Mucosa of rectum (tissue), 2 donors: ENCODE measurements around the gene MAP3K9.

Experiments
- H3K27ac ChIP-seq, 2 donors: one replicate each; pipeline ENCODE4 v1.7.0; 2013; ENCODE audit warnings: inconsistent platforms in 2 of 2, low read depth in 2 of 2, low read length in 2 of 2
- H3K27me3 ChIP-seq, 2 donors: one replicate each; pipeline ENCODE4 v1.7.0; 2013; ENCODE audit warnings: low read length in 2 of 2; ENCODE audit not compliant: control insufficient read depth in 2 of 2, insufficient read depth in 2 of 2
- H3K36me3 ChIP-seq, 2 donors: one replicate each; pipeline ENCODE4 v1.7.0; 2013; ENCODE audit warnings: low read length in 2 of 2; ENCODE audit not compliant: control insufficient read depth in 2 of 2, insufficient read depth in 2 of 2
- H3K4me1 ChIP-seq, 2 donors: one replicate each; pipeline ENCODE4 v1.7.0; 2013; ENCODE audit warnings: low read length in 2 of 2, mild to moderate bottlenecking in 1 of 2; ENCODE audit not compliant: control insufficient read depth in 2 of 2, insufficient read depth in 2 of 2
- H3K4me3 ChIP-seq, 2 donors: one replicate each; pipeline ENCODE4 v1.7.0; 2013; ENCODE audit warnings: low read length in 2 of 2
- H3K9ac ChIP-seq, 2 donors: one replicate each; pipeline ENCODE4 v1.7.0; 2013; ENCODE audit warnings: low read length in 2 of 2, low read depth in 1 of 2, mild to moderate bottlenecking in 1 of 2
- H3K9me3 ChIP-seq, 2 donors: one replicate each; pipeline ENCODE4 v1.7.0; 2013; ENCODE audit warnings: low read length in 2 of 2; ENCODE audit not compliant: control insufficient read depth in 2 of 2
- donor health status: healthy.
- donor health status: Normal muscosa, but diverticular disease.

Gene MAP3K9

GRCh38 chr14:70731447-70732239 is 77.7 kb downstream of the MAP3K9 start:
- Histone ChIP-seq H3K4me1 (no peaks in the 10 kb centered on the region), H3K9ac (no peak overlapping the region), H3K9me3 (no peaks in the 10 kb centered on the region), H3K27ac (no peak overlapping the region), H3K36me3 (peaks cover 11% of the 10 kb centered on the region in 2 donors), H3K27me3 (no peaks in the 10 kb centered on the region), H3K4me3 (no peak overlapping the region)

GRCh38 chr14:70730393-70730792 is 78.9 kb downstream of the MAP3K9 start:
- H3K27ac ChIP-seq, result no peak overlapping the region
- H3K27me3 ChIP-seq, result no peaks in the 10 kb centered on the region
- H3K9me3 ChIP-seq, result no peaks in the 10 kb centered on the region
- H3K4me3 ChIP-seq, result no peak overlapping the region
- H3K4me1 ChIP-seq, result no peaks in the 10 kb centered on the region
- H3K36me3 ChIP-seq, result peaks cover 11% of the 10 kb centered on the region in 2 donors
- no peak overlapping the region for H3K9ac ChIP-seq

GRCh38 chr14:70726651-70727375 is 82.5 kb downstream of the MAP3K9 start:
- Histone ChIP-seq H3K27ac (no peak overlapping the region), H3K36me3 (peaks cover 0 to 6% of the 10 kb centered on the region in 2 donors), H3K27me3 (no peaks in the 10 kb centered on the region), H3K9me3 (no peaks in the 10 kb centered on the region), H3K4me1 (no peaks in the 10 kb centered on the region), H3K9ac (no peak overlapping the region), H3K4me3 (no peak overlapping the region)

GRCh38 chr14:70724944-70725343 is 84.4 kb downstream of the MAP3K9 start:
- H3K27ac ChIP-seq, result no peak overlapping the region
- H3K9ac ChIP-seq, result no peak overlapping the region
- no peak overlapping the region for H3K4me3 ChIP-seq

GRCh38 chr14:70724110-70724509 is 85.2 kb downstream of the MAP3K9 start:
- Histone ChIP-seq H3K4me3 (no peak overlapping the region), H3K27ac (no peak overlapping the region), H3K9me3 (no peaks in the 10 kb centered on the region), H3K36me3 (no peaks in the 10 kb centered on the region), H3K4me1 (no peaks in the 10 kb centered on the region), H3K27me3 (no peaks in the 10 kb centered on the region), H3K9ac (no peak overlapping the region)

More at GRCh38 chr14:70724944-70725343, 84.4 kb downstream of the MAP3K9 start:
- Histone ChIP-seq H3K4me1 (no peaks in the 10 kb centered on the region), H3K36me3 (peaks cover 0 to 2% of the 10 kb centered on the region in 2 donors), H3K9me3 (no peaks in the 10 kb centered on the region), H3K27me3 (no peaks in the 10 kb centered on the region)

- Histone ChIP-seq H3K36me3 (no peaks in the 10 kb centered on the region), H3K4me1 (no peaks in the 10 kb centered on the region), H3K27me3 (no peaks in the 10 kb centered on the region), H3K4me3 (no peak overlapping the region), H3K9ac (no peak overlapping the region), H3K27ac (no peak overlapping the region), H3K9me3 (no peaks in the 10 kb centered on the region)
These were observed 86.0 kb downstream of the MAP3K9 start for GRCh38 chr14:70723276-70723675.

- H3K9ac ChIP-seq, result no peak overlapping the region
These were observed 86.9 kb downstream of the MAP3K9 start for GRCh38 chr14:70722418-70722817.

GRCh38 chr14:70721542-70721941 is 87.8 kb downstream of the MAP3K9 start:
- H3K4me1 ChIP-seq, result no peaks in the 10 kb centered on the region
- H3K27me3 ChIP-seq, result no peaks in the 10 kb centered on the region
- no peak overlapping the region for H3K9ac ChIP-seq
- H3K9me3 ChIP-seq, result no peaks in the 10 kb centered on the region
- no peaks in the 10 kb centered on the region for H3K36me3 ChIP-seq
- H3K27ac ChIP-seq, result no peak overlapping the region
- no peak overlapping the region for H3K4me3 ChIP-seq

More at GRCh38 chr14:70722418-70722817, 86.9 kb downstream of the MAP3K9 start:
- H3K4me3 ChIP-seq, result no peak overlapping the region
- no peak overlapping the region for H3K27ac ChIP-seq
- H3K4me1 ChIP-seq, result no peaks in the 10 kb centered on the region
- H3K27me3 ChIP-seq, result no peaks in the 10 kb centered on the region
- H3K9me3 ChIP-seq, result no peaks in the 10 kb centered on the region
- no peaks in the 10 kb centered on the region for H3K36me3 ChIP-seq

- Histone ChIP-seq H3K9ac (no peak overlapping the region), H3K27me3 (no peaks in the 10 kb centered on the region), H3K4me1 (no peaks in the 10 kb centered on the region), H3K36me3 (no peaks in the 10 kb centered on the region), H3K9me3 (no peaks in the 10 kb centered on the region), H3K4me3 (no peak overlapping the region), H3K27ac (no peak overlapping the region)
These were observed 90.8 kb downstream of the MAP3K9 start for GRCh38 chr14:70718383-70719118.

- Histone ChIP-seq H3K27me3 (no peaks in the 10 kb centered on the region), H3K36me3 (no peaks in the 10 kb centered on the region), H3K9me3 (no peaks in the 10 kb centered on the region), H3K27ac (no peak overlapping the region), H3K4me1 (no peaks in the 10 kb centered on the region), H3K4me3 (no peak overlapping the region), H3K9ac (no peak overlapping the region)
These were observed 92.4 kb downstream of the MAP3K9 start for GRCh38 chr14:70716958-70717357.
